H1 (cell line): ENCODE results near the gene IQGAP3. TPM values are rescaled to one million over a fixed set of nuclear protein-coding genes. Genes with fewer than 3 reads are reported as not detected.

Source experiments
- BCL11A ChIP-seq, 2 experiments: IDR thresholded peaks; one replicate each; pipeline ENCODE4 v1.6.1; 2011; ENCODE audit warnings: low read depth in 2 of 2, low read length in 2 of 2, mild to moderate bottlenecking in 2 of 2
- CBX8 ChIP-seq: fragments of 300-800, 300-1000 bp; sonication (generic); IDR thresholded peaks from 2 replicates; pipeline ENCODE4 v1.7.1; 2016; ENCODE audit warnings: low read depth, low read length, borderline replicate concordance
- CHD1 ChIP-seq: IDR thresholded peaks from 2 replicates; pipeline ENCODE4 v1.6.1; 2012; ENCODE audit warnings: low read depth, low read length, improper control_type of control experiment
- JUND ChIP-seq: IDR thresholded peaks from 2 replicates; pipeline ENCODE4 v1.6.1; 2011; ENCODE audit warnings: mild to moderate bottlenecking, improper control_type of control experiment, low read length
- KDM1A ChIP-seq: fragments of 200-600, 300-600 bp; sonication (generic); IDR thresholded peaks from 2 replicates; pipeline ENCODE4 v1.7.1; 2016; ENCODE audit warnings: mild to moderate bottlenecking, low read length, borderline replicate concordance
- RAD21 ChIP-seq, 2 experiments: IDR thresholded peaks in 1 of 2; conservative IDR thresholded peaks in 1 of 2; 2 replicates each; pipeline ENCODE4 v1.6.1; 2011; ENCODE audit warnings: low read depth in 2 of 2, low read length in 2 of 2, improper control_type of control experiment in 1 of 2, inconsistent platforms in 1 of 2, mild to moderate bottlenecking in 1 of 2, moderate library complexity in 1 of 2
- RFX5 ChIP-seq: IDR thresholded peaks from 2 replicates; pipeline ENCODE4 v1.6.1; 2011; ENCODE audit warnings: low read depth, low read length, improper control_type of control experiment, borderline replicate concordance
- SIRT6 ChIP-seq: IDR thresholded peaks from one replicate; pipeline ENCODE4 v1.7.1; 2012; ENCODE audit warnings: low read length, inconsistent platforms
- polyA plus RNA-seq, 7 experiments: library from polyadenylated mRNA; depleted of rRNA in 3 of 7; stranded (reverse) in 5 of 7; unstranded in 2 of 7; fragments of >200 nt in 5 of 7; fragments of 200-250 nt in 2 of 7; gene quantifications; 1 replicate in 5 of 7; 2 replicates in 1 of 7; 4 replicates in 1 of 7; pipeline versions ENCODE4 v1.2.1 to v1.2.3, GENCODE V29; 2011 to 2013; ENCODE audit warnings: missing spikeins in 2 of 7, mixed read lengths in 2 of 7
- total RNA-seq: library from RNA; stranded (reverse); fragmentation: NEBNext Ultra II Directional; extraction: Animal tissue kit (Norgen Biotek cat#: 25700); gene quantifications from 2 replicates; pipeline ENCODE4 v1.2.1, GENCODE V29; 2021
- TF ChIP-seq, protein P1 (sequence below): fragments of 300-600 bp; sonication (generic); IDR thresholded peaks from 2 replicates; pipeline ENCODE4 v1.7.1; 2012; ENCODE audit warnings: low read length, moderate library complexity, mild to moderate bottlenecking, inconsistent platforms; ENCODE audit not compliant: insufficient replicate concordance
- TF ChIP-seq, protein P2 (sequence below): IDR thresholded peaks from 2 replicates; pipeline ENCODE4 v1.6.1; 2012; ENCODE audit warnings: inconsistent platforms
- TF ChIP-seq, protein P3 (sequence below): IDR thresholded peaks from 2 replicates; pipeline ENCODE4 v1.6.1; 2011; ENCODE audit warnings: low read depth, mild to moderate bottlenecking, low read length; ENCODE audit not compliant: insufficient read depth

The IQGAP3 gene
- total and polyA plus RNA-seq, 2 of the 8 experiments (the other 6 are each of a cell fraction or from before 2014, with no cell fraction given): 14.6 to 22.3 TPM

DNA sequence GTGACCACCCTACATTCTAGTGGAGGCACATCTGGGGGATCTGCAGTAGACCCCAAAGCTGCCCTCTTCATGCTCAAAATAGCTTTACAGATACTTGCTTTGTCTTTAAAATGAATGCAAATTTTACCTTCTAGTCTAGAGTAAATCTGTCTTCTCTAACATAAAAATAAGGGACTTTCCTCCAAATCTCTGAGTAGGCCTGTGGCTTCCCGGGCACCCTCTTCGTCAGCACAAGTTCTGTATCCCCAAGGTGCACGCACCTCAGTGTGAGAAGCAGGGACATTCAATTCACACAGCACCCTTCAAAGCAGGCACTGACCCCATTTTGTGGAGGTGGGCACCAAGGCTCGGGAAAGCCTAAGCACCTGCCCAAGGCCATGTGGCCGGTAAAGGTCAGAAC is 90.8 kb downstream of the IQGAP3 start (continued):
- TF ChIP-seq, protein P1, sequence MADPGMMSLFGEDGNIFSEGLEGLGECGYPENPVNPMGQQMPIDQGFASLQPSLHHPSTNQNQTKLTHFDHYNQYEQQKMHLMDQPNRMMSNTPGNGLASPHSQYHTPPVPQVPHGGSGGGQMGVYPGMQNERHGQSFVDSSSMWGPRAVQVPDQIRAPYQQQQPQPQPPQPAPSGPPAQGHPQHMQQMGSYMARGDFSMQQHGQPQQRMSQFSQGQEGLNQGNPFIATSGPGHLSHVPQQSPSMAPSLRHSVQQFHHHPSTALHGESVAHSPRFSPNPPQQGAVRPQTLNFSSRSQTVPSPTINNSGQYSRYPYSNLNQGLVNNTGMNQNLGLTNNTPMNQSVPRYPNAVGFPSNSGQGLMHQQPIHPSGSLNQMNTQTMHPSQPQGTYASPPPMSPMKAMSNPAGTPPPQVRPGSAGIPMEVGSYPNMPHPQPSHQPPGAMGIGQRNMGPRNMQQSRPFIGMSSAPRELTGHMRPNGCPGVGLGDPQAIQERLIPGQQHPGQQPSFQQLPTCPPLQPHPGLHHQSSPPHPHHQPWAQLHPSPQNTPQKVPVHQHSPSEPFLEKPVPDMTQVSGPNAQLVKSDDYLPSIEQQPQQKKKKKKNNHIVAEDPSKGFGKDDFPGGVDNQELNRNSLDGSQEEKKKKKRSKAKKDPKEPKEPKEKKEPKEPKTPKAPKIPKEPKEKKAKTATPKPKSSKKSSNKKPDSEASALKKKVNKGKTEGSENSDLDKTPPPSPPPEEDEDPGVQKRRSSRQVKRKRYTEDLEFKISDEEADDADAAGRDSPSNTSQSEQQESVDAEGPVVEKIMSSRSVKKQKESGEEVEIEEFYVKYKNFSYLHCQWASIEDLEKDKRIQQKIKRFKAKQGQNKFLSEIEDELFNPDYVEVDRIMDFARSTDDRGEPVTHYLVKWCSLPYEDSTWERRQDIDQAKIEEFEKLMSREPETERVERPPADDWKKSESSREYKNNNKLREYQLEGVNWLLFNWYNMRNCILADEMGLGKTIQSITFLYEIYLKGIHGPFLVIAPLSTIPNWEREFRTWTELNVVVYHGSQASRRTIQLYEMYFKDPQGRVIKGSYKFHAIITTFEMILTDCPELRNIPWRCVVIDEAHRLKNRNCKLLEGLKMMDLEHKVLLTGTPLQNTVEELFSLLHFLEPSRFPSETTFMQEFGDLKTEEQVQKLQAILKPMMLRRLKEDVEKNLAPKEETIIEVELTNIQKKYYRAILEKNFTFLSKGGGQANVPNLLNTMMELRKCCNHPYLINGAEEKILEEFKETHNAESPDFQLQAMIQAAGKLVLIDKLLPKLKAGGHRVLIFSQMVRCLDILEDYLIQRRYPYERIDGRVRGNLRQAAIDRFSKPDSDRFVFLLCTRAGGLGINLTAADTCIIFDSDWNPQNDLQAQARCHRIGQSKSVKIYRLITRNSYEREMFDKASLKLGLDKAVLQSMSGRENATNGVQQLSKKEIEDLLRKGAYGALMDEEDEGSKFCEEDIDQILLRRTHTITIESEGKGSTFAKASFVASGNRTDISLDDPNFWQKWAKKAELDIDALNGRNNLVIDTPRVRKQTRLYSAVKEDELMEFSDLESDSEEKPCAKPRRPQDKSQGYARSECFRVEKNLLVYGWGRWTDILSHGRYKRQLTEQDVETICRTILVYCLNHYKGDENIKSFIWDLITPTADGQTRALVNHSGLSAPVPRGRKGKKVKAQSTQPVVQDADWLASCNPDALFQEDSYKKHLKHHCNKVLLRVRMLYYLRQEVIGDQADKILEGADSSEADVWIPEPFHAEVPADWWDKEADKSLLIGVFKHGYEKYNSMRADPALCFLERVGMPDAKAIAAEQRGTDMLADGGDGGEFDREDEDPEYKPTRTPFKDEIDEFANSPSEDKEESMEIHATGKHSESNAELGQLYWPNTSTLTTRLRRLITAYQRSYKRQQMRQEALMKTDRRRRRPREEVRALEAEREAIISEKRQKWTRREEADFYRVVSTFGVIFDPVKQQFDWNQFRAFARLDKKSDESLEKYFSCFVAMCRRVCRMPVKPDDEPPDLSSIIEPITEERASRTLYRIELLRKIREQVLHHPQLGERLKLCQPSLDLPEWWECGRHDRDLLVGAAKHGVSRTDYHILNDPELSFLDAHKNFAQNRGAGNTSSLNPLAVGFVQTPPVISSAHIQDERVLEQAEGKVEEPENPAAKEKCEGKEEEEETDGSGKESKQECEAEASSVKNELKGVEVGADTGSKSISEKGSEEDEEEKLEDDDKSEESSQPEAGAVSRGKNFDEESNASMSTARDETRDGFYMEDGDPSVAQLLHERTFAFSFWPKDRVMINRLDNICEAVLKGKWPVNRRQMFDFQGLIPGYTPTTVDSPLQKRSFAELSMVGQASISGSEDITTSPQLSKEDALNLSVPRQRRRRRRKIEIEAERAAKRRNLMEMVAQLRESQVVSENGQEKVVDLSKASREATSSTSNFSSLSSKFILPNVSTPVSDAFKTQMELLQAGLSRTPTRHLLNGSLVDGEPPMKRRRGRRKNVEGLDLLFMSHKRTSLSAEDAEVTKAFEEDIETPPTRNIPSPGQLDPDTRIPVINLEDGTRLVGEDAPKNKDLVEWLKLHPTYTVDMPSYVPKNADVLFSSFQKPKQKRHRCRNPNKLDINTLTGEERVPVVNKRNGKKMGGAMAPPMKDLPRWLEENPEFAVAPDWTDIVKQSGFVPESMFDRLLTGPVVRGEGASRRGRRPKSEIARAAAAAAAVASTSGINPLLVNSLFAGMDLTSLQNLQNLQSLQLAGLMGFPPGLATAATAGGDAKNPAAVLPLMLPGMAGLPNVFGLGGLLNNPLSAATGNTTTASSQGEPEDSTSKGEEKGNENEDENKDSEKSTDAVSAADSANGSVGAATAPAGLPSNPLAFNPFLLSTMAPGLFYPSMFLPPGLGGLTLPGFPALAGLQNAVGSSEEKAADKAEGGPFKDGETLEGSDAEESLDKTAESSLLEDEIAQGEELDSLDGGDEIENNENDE: no peak
- TF ChIP-seq SIRT6: no peak
- TF ChIP-seq BCL11A (IDR thresholded peaks at IDR 0.05; ENCODE audit: low read depth in 2 of 2, low read length in 2 of 2): no peak
- TF ChIP-seq, protein P2, sequence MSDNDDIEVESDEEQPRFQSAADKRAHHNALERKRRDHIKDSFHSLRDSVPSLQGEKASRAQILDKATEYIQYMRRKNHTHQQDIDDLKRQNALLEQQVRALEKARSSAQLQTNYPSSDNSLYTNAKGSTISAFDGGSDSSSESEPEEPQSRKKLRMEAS: no peak
- no peak for TF ChIP-seq RFX5
- no peak for TF ChIP-seq JUND
- TF ChIP-seq CBX8: no peak
- no peak for TF ChIP-seq KDM1A
- TF ChIP-seq RAD21 (IDR thresholded peaks at IDR 0.05 in 1 of 2, conservative IDR thresholded peaks at IDR 0.05 in 1 of 2; ENCODE audit: low read depth in 2 of 2, low read length in 2 of 2): no peak
- no peak for TF ChIP-seq CHD1
- TF ChIP-seq, protein P3, sequence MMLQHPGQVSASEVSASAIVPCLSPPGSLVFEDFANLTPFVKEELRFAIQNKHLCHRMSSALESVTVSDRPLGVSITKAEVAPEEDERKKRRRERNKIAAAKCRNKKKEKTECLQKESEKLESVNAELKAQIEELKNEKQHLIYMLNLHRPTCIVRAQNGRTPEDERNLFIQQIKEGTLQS: no peak
